GM21423 (cell line): ENCODE data around the gene GPC3.
"Not testable (repeated sequence)": the region's sequence is repeated elsewhere in the genome, so short reads cannot be mapped to it uniquely, and the experiment has no call there.

Experiments used
- ATAC-seq: cut with Tn5 transposase; IDR thresholded peaks from one replicate; pipeline ENCODE4 v1.9.1; 2021; ENCODE audit warnings: mild to moderate bottlenecking, moderate library complexity; ENCODE audit not compliant: unreplicated experiment

Gene GPC3

GRCh38 chrX:133786382-133786781 is 199.0 kb downstream of the GPC3 start:
- no peak for ATAC-seq

- ATAC-seq: peak; percentile 90
Observed at GRCh38 chrX:133783274-133783673, 202.1 kb downstream of the GPC3 start.

GRCh38 chrX:133781174-133781573 is 204.2 kb downstream of the GPC3 start:
- no peak for ATAC-seq

GRCh38 chrX:133776072-133776471 is 209.3 kb downstream of the GPC3 start:
- ATAC-seq: no peak

GRCh38 chrX:133774807-133775206 is 210.6 kb downstream of the GPC3 start:
- no peak for ATAC-seq

- ATAC-seq: no peak
Observed at GRCh38 chrX:133771086-133771646, 214.2 kb downstream of the GPC3 start.

DNA sequence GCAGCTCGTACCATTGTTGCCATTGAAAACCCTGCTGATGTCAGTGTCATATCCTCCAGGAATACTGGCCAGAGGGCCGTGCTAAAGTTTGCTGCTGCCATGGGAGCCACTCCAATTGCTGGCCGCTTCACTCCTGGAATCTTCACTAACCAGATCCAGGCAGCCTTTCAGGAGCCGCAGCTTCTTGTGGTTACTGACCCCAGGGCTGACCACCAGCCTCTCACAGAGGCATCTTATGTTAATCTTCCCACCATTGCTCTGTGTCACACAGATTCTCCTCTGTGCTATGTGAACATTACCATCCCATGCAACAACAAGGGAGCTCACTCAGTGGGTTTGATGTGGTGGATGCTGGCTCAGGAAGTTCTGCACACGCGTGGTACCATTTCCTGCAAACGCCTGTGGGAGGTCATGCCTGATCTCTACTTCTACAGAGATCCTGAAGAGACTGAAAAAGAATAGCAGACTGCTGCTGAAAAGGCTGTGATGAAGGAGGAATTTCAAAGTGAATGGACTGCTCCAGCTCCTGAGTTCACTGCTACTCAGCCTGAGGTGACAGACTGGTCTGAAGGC is 222.3 kb downstream of the GPC3 start:
- not testable (repeated sequence) for ATAC-seq

DNA sequence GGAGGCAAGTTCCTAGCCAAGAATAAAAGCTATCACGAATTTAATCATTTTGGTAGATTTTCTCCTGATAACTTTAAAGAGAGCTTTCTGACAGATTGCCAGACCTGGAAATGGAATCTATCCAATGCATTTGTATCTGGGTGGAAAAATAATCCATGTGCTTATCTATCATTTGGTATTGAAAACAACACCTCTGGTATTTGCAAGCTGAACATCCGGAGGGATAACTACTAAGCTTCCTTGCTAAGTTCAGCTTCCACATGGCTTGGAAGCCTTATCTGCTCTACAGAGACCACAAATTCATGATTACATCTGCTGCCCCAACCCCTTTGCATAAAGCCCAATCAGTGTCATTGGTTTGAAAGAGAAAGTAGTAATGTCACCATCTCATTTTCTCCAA is 230.7 kb downstream of the GPC3 start:
- no peak for ATAC-seq

GRCh38 chrX:133749951-133750350 is 235.4 kb downstream of the GPC3 start:
- no peak for ATAC-seq

DNA sequence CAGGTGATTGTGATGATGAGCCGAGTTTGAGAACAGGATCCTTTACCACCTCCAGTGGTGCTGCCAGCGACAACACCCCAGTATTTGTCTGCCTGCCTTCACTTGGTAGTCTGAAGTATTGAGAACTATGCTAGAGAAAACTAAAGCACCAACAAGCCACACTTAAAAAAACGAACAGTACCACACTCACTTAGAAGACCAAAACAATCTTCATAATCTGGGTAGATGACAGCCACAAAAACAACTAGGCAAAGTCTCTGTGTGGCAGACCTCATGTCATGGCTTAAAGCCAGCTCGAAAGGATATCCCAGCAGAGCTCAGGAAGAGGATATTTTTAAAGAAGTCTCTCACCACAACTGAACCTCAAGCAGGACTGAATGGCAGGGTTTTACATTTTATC is 236.0 kb downstream of the GPC3 start:
- no peak for ATAC-seq

DNA sequence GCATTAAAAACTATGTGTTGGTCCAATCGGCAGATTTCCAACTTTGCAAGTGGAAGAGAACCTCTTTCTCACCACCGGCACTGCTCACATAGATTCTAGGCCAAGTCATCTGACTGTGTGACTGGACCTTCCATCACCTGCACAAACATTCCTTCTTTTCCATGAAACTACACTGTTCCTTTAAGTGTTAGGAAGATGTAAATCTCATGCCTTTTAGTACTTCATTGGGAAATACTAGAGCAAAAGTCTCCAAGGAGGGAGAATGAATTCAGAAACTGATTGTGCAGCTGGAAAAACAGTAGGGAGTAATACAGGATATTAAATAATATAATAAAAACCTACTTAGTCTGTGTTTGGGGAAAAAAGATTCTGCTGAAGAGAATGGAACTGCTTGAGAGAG is 238.2 kb downstream of the GPC3 start:
- ATAC-seq: no peak

DNA sequence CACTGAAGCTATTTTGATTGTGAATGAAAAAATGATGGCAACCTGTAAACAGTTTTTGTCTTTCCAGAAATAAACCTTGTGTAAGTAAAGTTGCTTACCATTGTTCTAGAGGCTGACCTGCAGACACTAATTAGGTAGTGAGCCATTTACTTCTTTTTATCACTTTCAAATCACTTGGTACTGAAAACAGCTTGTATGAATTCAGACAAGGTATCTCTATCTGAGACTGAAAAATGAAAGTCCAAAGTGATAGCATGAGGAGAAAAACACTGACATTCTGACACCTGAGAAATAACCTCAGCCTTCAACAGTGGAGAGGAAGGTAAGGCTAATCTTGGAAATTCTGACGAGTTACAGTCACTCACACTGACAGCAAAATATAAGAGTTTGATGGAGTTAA is 238.8 kb downstream of the GPC3 start:
- ATAC-seq: no peak

DNA sequence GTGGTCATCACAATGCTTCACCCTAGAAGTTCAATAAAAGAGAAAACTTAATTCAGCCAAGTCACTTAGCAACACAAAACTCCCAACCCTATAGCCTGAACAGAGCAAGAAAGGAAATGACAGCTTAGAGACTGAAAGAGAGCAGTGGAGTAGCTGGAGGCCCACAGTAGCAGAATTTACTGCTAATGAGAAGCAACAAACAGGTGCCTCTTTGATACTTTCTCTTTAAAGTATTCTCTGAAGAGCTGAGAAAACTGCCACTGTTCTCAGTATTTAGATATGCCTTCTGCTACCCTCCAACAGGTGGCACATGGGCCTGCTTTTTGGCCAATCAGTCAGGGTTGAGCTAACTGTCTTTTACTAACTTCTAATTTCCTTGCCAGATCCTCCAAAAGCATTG is 240.0 kb downstream of the GPC3 start:
- ATAC-seq: peak; percentile 61

GRCh38 chrX:133742602-133743305 is 242.6 kb downstream of the GPC3 start:
- no peak for ATAC-seq

DNA sequence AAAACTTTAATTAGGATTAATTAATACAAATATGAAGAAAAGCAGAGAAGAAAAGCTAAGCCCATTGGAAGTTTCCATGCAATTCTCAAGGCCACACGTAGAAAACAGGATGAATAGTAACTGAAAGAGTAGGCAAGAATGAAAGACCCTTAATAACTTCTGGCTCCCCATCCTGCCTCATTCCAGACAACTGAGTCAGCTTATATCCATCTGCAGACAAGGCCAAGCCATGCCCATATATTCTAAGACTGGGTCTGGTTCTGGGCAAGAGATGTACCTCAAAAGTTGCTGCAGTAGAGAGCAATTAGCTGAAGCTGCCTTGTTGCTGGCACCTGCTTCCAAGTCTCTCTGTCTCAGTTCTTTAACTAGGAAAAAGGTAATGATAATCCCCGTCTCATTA is 244.1 kb downstream of the GPC3 start:
- no peak for ATAC-seq

DNA sequence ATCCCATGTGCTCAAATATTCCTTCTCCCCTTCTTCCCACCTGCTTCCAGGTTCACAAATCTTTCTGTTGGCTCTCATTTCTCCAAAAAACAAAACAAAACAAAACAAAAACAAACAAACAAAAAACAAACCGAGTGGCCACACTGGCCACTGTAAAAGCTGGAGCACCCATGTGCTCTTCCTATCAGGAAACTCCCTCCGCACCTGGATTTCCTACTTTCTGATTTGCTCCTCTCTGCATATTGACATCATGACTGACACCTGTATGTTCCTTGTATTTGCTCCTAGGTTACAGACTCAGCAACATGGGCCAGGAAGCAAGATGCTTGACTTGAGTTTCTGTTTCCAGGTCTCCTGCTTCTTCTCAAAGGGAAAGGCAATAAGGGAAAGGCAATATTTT is 258.8 kb downstream of the GPC3 start:
- no peak for ATAC-seq

GRCh38 chrX:133726211-133726630 is 259.2 kb downstream of the GPC3 start:
- no peak for ATAC-seq

- no peak for ATAC-seq
Observed at GRCh38 chrX:133723930-133724329, 261.5 kb downstream of the GPC3 start.

- ATAC-seq: no peak
Observed at GRCh38 chrX:133722756-133723155, 262.6 kb downstream of the GPC3 start.

DNA sequence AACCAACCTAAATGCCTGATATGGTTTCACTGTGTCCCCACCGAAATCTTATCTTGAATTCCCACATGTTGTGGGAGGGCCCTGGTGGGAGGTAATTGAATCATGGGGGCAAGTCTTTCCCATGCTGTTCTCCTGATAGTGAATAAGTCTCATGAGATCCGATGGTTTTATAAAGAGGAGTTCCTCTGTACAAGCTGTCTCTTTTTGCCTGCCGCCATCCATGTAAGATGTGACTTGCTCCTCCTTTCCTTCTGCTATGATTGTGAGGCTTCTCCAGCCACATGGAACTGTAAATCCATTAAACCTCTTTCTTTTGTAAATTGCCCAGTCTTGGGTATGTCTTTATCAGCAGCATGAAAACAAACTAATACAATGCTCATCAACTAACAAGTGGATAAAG is 265.1 kb downstream of the GPC3 start:
- not testable (repeated sequence) for ATAC-seq

- ATAC-seq: no peak
Observed at GRCh38 chrX:133715715-133716114, 269.7 kb downstream of the GPC3 start.

- no peak for ATAC-seq
Observed at GRCh38 chrX:133709501-133709900, 275.9 kb downstream of the GPC3 start.

DNA sequence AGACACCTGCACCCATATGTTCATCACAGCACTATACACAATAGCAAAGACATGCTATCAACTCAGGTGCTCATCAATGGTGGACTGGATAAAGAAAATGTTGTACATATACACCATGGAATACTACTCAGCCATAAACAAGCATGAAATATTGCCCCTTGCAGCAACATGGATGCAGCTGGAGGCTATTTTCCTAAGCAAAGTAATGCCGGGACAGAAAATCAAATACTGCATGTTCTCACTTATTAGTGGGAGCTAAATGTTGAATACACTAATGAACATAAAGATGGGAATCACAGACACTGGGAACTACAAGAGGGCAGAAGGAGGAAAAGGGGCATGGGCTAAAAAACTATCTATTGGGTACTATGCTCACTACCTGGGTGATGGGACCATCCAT is 278.5 kb downstream of the GPC3 start:
- no peak for ATAC-seq
